HCEC 1CT (cell line): ENCODE results near the gene ADPRHL1.
"Not testable (repeated sequence)": the region's sequence is repeated elsewhere in the genome, so short reads cannot be mapped to it uniquely, and the experiment has no call there.

ENCODE experiments used
- DNase-seq: peaks from one replicate; pipeline ENCODE4 v3.0.0-alpha.2; 2017

Gene ADPRHL1

DNA sequence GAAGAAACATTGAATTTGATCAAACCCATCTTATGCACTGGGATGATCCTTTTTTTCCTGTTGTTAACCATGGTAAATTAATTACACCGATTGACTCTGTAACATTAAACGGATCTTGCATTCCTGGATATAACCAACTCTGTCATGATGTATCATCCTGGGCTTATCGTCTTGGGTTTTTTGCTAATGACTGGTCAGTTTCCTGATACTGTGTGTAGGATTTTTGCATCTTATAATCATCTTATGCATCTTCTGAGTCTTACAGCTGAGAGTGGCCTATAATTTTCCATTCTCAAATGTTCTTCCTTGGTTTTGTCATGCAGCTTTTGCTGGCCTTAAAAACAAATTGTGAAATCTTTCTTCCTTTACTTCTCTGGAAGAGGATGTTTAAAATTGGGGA, 24.4 kb upstream of the ADPRHL1 start:
- DNase-seq: no peak

DNA sequence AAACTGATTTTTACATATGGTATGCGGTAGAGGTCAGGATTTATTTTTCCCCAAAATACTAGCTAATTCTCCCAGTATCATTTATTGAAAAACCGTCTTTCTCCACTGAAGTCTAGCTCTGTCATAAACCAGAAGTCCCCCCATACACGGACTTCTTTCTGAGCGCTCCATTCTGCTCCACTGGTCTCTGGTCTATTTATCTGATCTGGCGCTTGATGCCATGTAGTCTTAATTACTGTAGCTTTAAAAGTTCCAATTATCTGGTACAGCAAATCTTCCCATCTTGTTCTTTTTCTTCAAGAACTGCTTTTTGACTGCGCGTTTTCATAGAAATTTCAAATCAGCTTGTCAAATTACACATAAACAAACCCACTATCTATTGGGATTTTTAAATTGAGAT, 23.5 kb upstream of the ADPRHL1 start:
- DNase-seq: no peak

DNA sequence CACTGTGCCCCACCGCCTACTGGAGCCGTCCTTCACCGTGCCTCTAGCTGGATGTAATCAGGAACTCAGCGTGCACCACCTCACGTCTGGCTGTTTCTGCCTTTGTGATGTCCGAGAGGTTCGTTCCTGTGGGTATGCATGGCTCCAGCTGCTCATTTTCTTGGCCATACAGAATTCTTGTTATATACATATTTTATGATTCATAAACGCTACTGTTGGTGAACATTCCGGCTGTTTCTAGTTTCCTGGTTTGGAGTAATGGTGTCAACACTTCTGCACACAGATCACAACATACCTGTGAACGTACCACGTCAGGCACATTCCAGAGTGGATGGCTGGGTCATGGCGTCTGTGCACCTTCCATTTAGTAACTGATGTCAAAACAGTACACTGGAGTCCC, 22.6 kb upstream of the ADPRHL1 start:
- DNase-seq: no peak

DNA sequence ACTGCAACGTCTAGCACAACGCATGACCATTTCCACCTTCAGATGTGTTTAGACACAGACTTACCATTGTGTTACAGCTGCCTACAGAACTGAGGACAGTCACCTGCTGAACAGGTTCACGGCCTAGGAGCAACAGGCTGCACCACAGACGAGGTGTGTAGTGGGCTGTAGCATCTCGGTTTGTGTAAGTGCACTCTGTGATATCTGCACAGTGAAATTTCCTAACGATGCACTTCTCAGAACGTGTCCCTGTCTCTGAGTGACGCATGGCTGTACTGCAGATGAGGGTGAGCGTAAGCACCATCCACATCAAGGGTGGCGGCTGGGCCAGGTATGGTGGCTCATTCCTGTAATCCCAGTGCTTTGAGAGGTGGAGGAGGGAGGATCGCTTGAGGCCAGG, 22.0 kb upstream of the ADPRHL1 start:
- DNase-seq: no peak

DNA sequence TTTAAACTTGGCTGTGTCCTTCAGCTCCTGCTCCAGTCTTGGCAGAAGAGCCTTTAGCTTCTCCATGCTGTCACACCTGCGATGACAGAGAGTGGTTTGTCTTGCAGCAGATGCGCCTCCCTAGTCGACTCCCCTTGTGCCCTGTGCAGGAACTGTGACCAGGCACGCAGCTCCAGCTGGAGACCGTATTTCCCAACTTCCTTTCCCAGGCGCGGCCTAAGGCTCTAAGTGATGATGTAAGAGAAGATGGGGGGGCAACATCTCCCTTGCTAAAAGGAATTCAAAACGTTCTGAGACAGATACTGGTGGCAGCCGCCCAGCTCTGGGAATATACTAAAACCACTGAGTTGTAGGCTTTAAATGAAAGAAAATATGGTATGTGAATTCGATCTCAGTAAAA, 20.9 kb upstream of the ADPRHL1 start:
- DNase-seq: no peak

DNA sequence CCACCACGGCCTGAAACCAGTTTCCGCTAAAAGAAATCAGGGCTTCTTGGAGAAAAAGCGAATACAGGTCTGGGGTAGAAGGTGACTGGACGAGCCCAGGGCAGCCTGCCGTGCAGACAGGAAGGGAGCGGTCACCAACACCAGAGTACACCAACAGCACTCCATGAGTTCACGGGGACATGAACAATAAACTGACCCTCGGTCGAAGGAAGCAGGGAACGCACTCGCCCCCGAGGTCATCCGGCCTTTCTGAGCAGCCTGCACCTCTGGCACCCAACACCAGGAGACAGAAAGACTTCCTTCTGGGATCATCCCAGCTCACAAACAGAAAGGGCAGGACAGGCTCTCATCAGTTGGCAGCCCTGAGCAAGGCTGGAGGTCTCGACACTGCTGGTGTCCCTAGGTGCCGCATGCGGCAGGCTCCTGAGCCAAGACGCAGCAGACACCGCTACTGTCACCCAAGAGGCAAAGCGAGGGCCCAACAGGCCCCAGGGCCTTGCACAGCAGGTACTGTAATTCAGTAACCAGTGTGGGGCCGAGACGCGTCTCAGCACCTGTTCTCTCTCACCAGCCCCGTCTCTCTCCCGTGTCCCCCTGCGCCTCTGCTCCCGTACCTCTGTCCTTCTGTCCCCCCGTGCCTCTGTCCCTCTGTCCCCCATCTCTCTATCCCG, 19.2 kb upstream of the ADPRHL1 start:
- DNase-seq: no peak

DNA sequence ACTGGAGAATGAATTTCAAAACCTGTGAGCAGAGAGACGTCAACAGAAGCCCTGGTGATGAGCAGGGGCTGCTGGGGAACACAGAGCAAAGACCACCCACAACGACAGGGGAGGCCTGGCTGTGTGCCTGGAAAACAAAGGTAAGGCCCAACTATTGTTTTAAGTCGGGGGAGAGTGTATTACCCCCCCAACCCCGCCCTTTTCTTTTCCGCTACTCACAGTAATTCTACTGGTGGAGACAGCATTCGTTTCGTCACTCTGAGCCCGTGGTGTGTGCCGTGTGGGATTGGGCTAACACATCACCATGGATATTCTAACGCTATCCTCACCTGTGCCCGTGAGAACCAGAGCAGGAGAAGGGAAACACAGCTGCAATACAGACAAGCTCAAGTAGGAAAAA, 18.6 kb upstream of the ADPRHL1 start:
- no peak for DNase-seq

DNA sequence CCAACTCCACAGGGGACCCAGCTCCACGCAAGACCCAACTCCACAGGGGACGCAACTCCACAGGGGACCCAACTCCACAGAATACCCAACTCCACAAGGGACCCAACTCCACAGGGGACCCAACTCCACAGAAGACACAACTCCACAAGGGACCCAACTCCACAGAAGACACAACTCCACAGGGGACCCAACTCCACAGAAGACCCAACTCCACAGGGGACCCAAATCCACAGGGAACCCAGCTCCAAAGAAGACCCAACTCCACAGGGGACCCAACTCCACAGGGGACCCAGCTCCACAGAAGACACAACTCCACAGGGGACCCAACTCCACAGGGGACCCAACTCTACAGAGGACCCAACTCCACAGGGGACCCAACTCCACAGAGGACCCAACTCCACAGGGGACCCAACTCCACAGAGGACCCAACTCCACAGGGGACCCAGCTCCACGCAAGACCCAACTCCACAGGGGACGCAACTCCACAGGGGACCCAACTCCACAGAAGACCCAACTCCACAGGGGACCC, 17.4 kb upstream of the ADPRHL1 start:
- DNase-seq: not testable (repeated sequence)

DNA sequence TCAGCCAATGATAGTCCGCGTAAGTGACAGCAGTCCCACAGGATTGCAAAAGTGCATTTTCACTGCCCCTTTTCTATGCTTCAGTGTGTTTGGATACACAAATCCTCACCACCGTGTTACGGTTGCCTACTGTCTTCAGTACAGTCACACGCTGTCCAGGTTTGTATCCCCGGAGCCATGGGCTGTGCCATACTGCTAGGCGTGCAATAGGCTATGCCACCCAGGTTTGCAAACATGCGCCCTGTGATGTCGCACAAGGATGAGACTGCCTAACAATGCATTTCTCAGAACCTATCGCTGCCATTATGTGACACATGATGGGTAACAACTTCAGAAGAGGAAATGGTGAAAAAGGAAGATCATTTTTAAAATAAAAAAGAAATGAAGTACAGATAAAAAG, 16.8 kb upstream of the ADPRHL1 start:
- DNase-seq: no peak

DNA sequence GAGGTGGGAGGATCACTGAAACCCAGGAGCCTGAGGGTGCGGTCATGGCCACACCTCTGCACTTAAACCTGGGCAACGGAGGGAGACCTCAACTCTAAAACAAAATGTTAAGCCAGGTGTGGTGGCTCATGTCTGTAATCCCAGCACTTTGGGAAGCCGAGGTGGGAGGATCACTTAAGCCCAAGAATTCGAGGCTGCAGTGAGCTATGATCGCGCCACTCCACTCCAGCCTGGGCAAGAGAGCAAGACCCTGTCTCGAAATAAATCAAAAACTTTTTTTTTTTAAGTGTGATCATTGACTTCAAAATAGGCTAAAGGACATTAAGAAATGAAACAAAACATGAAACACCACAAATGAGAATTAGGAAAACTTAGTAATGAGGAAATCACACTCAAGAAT, 16.3 kb upstream of the ADPRHL1 start:
- no peak for DNase-seq

DNA sequence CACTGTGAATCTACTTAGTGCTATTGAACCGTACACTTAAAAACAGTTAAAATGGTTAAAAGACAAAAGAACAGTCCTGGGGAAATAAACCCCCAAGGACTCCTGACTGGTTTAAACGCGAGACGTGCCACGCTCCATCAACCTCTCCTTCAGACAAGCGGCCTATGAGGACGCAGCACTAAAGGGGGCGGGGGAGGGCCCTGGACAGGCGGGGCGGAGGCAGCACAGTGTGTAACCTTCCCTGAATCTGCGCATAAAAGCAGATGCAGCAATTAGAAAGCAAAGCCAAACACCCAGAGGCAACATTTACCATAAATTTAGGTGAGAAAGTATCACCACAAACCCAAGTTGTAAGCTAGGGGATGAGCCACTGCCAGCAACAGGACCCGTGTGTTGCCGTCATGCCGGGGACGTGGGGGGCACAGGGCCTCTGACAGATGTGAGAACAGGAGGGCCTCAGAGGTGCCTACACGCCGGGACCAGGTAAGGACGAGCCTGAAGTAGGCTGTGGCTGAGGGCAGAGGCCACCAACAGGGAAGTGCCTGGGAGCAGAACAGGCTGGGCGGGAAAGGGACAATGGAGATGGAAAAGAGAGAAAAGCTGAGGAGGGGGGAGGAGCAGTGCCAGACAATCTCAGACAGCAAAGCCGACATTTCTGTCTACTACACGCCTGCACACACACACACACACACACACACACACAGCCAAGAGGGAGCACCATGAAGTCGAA, 15.3 kb upstream of the ADPRHL1 start:
- no peak for DNase-seq

DNA sequence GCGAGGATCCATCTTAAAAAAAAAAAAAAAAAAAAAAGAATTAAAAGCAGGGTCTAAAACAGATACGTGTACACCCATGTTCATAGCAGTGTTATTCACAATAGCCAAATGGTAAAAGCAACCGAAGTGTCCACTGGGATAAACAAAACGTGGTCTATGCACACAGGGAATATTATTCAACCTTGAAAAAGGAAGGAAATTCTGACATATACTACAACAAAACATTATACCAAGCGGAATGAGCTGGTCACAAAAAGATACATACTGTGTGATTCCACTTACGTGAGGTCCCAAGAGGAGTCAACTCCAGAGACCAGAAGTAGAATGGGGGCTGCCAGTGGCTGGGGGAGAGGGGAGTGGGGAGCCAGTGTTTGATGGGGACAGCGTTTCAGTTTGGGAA, 14.7 kb upstream of the ADPRHL1 start:
- DNase-seq: no peak

DNA sequence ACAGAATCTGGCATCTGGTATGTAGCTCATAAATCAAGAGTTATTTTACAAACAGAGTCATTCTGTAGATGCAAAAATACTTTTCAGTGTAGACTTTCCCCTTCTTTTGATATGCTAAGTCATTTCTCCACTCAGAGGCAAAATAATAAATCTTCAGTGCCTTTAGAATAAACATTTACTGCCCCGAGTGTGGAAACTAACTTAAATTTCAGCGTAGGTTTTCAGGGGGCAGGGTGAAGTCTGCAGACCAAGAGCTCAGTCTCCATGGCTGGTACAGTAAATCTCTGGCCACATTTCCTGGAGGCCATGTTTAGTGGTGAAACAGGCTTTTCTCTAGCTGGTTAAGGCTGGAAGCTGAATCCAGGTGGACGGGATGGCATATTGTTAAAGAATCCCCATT, 13.1 kb upstream of the ADPRHL1 start:
- DNase-seq: no peak

DNA sequence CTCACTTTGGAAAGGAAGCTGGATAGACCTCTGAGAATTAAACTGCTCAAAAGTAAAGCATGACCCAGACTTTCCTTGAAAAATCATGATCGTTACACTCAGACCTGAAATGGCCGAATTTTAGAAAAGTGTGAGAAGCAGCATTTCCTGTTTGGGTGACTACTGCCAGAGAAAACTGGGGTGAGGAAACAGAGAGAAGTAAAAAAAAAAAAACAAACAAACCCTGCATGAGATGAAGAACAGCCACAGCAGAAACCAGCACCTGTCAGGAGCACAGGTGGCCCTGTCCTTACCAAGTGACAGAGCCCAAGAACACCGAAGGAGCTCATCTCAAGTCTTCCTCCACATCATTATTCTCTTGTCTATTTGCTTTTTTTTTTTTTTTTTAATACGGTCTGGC, 12.0 kb upstream of the ADPRHL1 start:
- DNase-seq: no peak

DNA sequence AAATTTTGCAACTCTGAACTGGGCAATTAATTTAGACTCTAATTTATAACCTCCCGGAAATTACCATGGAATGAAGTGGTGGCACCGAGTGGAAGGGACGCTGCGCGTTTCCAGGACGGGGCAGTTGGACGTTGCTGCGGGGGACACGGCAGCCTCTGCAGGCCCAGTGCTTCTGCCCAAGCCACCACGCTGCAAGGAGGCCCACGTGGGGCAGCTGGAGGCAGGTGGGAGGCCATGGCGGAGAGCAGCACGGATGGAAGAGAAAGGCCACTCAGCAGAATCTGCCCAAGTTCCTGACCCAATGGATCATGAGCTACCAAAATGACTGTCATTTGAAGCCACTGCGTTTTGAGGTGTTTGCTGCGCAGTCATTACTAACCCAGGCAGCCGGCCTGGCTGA, 11.2 kb upstream of the ADPRHL1 start:
- DNase-seq: no peak

DNA sequence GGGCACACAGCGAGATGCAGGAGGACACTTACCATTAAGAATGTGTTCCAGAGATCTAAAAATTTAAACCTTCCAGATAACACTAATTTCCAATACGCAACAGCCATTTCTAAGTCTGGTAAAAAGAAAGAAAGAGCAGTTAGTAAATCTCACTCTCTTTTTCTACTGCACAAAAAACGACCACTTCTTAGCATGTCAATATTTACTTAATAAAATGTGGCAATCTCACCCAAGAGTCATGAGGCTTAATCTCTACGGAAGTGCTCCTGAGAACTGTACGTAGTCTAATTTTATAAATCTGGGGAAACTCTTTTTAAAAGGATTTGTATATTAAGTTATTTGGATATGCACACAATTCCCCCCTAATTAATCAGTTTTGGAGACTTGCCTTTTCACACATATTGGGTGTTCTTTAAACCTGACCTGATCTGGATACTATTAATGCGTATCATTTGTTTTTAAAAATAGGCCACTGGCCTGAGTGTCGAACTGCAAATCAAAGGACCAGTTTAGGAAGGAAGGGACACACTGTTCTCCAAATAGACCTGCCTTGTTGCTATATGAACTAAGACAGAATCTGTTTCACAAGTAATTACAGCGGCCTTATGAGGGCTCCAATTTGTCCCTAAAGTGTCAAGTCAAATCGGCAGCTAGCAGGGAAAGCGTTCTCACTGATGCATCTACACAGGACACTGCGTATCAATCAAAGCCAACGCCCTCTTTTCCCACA, 7.9 kb upstream of the ADPRHL1 start:
- no peak for DNase-seq

DNA sequence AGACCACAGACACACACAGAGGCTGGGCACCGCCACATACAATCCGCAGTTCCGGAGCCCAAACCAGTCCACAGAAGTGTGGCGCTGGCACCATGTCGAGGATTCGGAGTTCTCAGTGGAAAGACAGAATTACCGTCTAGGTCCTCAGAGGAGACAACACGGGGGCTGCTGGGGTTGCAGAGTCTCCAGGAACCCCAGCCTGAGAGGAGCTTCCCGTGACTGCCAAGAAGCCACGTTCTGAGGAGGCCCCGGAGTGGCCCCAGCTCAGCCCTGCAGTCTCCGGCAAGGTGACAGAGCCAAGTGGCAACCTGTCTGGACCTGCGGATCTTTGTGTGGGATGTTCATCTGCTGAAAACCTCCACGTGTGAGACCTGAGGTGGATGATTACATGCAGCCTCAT, 7.3 kb upstream of the ADPRHL1 start:
- no peak for DNase-seq

DNA sequence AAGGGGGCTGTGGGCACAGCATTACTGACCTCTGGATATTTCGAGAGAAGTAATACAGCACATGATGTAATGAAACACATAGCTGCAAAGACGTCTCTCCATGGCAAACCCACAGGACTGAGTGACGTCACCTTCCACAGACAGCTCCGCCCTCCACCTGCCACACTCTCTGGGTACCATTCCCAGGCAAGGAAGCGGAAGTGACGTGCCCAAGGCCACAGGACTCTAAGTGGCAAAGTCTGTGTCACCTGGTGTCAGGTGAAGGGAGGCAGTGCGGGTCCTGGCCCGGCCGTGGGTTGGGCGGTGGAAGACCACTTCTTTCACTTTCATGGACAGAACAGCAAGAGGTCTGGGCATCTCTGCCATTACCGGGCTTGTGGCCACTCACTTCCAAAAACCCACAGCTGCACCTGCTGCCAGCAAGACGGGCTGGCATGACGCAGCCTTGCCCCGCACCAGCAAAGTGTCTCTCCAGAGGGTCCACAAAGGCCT, 6.8 kb upstream of the ADPRHL1 start:
- no peak for DNase-seq

DNA sequence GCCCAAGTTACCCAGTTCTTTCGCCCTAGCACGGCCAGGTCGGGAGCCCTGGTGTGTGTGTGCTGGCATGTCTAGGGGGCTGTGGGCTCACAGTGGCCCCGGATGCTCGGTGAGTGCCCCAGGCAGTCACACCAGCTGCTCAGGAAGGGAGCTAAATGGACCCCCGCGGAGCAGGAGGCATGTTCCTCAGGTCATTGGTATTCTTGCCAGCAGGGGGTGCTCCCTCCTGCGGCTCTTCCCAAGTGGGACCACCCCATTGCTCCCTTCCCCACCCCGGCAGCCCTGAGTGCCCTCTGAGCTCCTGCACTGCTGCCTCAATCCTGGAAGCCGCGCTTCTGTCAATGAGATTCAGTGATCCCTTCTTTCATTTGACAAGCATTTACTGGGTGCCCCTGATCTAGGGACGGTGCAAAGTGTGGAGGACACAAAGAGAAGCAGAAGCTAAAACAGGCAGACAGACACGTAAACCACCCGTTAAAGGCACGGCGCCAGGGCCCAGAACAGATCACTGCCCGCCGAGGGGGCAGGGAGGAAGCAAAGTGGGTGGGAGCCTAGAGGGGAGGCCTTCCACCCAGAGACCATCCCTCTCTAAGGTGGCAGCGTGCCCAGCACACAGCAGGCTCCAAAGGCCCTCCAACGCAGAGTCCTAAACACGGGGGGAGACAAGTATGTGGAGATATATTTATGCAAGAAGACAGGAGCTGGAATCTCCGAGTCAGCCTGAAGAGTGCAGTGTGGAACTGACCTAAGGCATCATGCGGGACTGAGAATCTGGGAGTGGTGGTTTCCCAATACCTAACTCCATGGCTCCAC, 5.2 kb upstream of the ADPRHL1 start:
- DNase-seq: no peak

DNA sequence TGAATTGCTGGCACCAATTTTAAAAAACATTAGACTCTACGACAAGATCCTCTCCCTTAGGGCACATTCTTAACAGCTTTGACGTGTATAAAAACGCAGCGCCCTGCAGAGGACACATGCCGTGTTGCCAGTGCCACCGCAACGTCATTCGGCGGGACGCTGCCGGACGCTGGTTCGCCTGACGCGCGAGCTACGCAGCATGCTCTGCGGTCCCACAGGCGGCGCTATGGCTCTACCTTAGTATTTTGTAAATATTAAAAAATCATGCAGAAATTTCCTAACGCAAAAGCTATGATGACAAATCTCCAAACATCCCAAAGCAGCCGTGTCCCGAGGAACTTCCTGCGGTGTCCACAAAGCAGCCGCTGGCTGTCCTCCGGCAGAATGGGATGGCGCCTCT, 4.2 kb upstream of the ADPRHL1 start:
- no peak for DNase-seq

DNA sequence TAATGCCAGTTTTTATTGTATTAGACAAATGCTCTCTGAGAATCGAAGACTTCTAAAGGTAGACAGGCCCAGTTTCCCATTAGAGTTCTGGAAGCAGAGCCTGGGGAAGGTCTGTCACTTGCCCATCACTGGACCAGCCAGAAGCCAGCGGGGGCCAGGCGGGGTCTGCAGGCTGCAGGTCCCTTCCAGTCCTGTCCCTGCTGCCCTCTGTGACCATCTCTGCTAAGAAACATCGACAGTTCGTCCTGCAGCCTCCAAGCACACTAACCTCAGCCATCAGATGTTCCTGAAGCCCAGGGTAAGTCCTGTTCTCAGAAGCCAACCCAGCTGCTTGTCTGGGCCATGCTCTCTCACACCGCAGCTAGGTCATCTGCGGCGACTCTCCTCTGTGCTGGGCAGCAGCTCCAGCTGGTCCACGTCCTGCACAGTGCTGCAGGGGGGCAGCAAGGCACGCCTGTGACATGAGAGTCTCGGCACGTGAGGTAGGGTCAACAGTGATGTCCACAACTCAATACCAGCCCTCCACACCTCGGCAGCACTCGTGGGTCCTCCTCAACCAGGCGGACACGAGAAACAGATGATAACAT, 2.9 kb upstream of the ADPRHL1 start:
- DNase-seq: no peak

DNA sequence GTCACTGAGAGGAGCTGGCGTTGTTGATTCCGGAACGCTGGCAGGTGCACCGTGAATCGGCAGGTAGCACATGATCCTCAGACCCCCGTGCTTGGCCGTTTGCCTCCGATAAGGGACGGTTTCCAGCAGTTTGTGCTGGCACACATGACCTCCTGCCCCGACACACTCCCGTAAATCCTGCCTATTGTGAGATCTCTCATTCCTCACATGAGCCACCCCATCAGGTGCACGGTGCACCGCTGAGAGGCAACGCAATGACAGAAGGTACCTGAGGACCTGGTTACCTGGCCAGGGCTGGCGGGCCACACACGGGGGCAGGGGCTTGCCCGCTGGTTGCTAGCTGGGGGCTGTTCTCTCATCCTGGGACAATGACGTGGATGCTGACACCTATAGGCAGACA, 2.1 kb upstream of the ADPRHL1 start:
- DNase-seq: no peak

DNA sequence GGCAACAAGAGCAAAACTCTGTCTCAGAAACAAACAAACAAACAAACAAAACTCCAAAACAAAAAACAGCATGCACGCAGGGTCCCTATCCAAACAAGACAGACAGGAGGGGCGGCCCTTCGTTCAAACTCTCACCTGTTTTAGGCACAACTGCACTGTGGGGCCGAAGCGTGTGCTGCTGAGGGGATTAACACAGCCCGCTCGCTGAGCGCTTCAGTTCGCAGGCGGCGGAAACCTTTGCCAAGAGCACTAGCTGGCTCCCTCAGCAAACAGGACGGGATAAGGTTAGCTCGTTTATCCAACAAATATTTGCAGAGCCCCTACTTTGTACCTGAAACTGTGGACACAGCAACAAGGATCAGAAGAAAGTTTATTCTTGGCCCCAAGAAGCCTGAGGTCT, 1.6 kb upstream of the ADPRHL1 start:
- no peak for DNase-seq
